Stomach smooth muscle (tissue), 2 donors: ENCODE data around the gene GPR153.

Experiments used
- H3K27ac ChIP-seq: one replicate; pipeline ENCODE4 v1.7.0; 2013; ENCODE audit warnings: mild to moderate bottlenecking, low read length, inconsistent platforms
- H3K27me3 ChIP-seq, 2 donors: one replicate each; pipeline ENCODE4 v1.7.0; 2013; ENCODE audit warnings: low read length in 2 of 2; ENCODE audit not compliant: insufficient read depth in 2 of 2, control insufficient read depth in 1 of 2
- H3K36me3 ChIP-seq, 2 donors: one replicate each; pipeline ENCODE4 v1.7.0; 2013; ENCODE audit warnings: low read length in 2 of 2; ENCODE audit not compliant: control insufficient read depth in 2 of 2, insufficient read depth in 2 of 2
- H3K4me1 ChIP-seq: one replicate; pipeline ENCODE4 v1.7.0; 2013; ENCODE audit warnings: low read length; ENCODE audit not compliant: control insufficient read depth, insufficient read depth
- H3K4me3 ChIP-seq, 2 donors: one replicate each; pipeline ENCODE4 v1.7.0; 2013; ENCODE audit warnings: low read length in 2 of 2
- H3K9ac ChIP-seq, 2 donors: one replicate each; pipeline ENCODE4 v1.7.0; 2013; ENCODE audit warnings: low read length in 2 of 2, mild to moderate bottlenecking in 1 of 2
- H3K9me3 ChIP-seq, 2 donors: one replicate each; pipeline ENCODE4 v1.7.0; 2013; ENCODE audit warnings: low read length in 2 of 2; ENCODE audit not compliant: control insufficient read depth in 2 of 2
- donor health status: healthy.
- donor health status: Pancreatic carcinoma.

GPR153 gene

DNA sequence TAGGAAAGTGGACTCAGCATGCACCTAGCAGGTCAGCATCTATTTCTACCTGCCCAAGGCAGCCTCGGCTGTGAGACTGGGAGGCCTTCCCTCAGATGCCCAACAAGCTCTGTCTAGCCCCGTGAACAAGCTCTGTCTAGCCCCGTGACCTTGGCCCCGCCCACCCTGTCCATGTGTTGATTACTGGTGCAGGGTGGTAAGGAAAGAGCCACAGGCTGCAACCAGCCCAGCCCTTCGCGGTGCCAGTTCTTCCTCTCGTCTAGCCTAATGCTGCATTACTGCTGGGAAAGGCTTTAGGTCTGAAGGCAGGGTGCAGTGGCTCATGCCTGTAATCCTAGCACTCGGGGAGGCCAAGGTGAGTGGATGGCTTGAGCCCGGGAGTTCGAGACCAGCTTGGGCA lies 2.2 kb downstream of the GPR153 start:
- Histone ChIP-seq H3K4me3 (no peak overlapping the region), H3K36me3 (peaks cover 0 to 2% of the 10 kb centered on the region in 2 donors), H3K27ac (no peak overlapping the region), H3K27me3 (no peaks in the 10 kb centered on the region), H3K4me1 (peaks cover 32% of the 10 kb centered on the region), H3K9me3 (no peaks in the 10 kb centered on the region), H3K9ac (no peak overlapping the region)

DNA sequence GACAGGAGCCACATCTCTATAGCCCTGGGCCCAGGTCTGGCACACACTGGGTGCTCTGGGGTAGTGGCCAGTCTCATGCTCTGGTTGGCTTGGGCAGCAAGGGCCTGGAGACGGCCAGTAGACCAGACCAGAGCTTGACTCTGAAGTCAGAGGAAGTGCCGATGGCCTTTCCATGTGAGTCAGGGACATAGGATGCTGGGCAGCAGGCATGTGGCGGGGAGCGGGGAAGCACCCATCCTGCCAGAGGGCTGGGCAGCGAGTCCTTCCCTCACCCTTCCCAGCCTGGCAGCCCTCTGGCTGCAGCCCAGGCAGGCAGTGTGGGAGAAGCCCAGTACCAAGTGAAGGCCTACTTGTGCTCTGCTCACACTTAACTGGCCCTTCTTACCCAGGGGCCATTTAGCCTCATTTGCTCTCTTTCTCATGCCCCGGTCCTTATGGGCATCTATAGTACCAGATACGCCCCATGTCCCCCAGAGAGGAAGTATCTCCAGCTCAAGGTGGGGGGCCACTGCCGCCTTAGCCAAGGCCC lies 3.3 kb downstream of the GPR153 start:
- Histone ChIP-seq H3K4me3 (no peak overlapping the region), H3K4me1 (peaks cover 22% of the 10 kb centered on the region), H3K27me3 (no peaks in the 10 kb centered on the region), H3K36me3 (peaks cover 0 to 2% of the 10 kb centered on the region in 2 donors), H3K9ac (no peak overlapping the region), H3K9me3 (no peaks in the 10 kb centered on the region), H3K27ac (no peak overlapping the region)

DNA sequence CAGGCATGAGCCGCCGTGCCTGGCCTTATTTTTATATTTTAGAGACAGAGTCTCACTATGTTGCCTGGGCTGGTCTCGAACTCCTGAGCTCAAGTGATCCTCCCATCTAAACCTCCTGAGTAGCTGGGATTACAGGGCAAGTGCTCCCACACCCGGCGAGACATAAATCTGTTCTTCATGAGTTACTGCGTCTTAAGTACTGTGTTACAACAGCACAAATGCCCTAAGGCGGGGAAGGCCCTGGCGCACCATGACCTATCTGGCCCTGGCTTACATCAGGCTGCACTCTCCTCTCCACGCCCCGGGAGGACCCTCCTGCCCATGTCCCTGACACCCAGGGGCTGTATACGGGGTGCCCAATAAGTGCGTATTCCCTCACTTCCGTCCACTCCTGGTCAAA lies 4.3 kb downstream of the GPR153 start:
- H3K9me3 ChIP-seq: no peaks in the 10 kb centered on the region
- H3K4me3 ChIP-seq: no peak overlapping the region
- peaks cover 16% of the 10 kb centered on the region for H3K4me1 ChIP-seq
- H3K27me3 ChIP-seq: peaks cover 3% of the 10 kb centered on the region in 2 donors
- H3K9ac ChIP-seq: no peak overlapping the region
- no peak overlapping the region for H3K27ac ChIP-seq
- peaks cover 0 to 2% of the 10 kb centered on the region in 2 donors for H3K36me3 ChIP-seq

DNA sequence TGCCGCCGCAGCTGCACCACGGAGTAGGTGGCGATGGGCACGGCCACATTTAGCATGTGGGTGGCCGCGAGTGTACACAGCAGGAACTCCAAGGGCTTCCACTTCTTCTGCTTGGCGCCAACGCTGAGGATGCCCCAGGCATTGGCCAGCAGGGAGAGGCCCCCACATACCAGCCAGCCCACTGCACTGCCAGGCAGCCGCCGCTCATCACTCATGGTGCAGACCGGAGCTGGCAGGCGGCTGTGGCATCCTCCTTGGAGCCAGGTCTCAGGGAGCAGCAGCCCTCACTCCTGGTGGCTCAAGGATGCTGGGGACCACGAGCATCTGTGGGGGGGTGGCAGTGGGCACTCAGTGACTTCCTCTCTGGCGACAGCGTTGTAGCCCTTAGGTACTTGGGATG lies 6.2 kb downstream of the GPR153 start:
- peaks cover 0 to 2% of the 10 kb centered on the region in 2 donors for H3K36me3 ChIP-seq

DNA sequence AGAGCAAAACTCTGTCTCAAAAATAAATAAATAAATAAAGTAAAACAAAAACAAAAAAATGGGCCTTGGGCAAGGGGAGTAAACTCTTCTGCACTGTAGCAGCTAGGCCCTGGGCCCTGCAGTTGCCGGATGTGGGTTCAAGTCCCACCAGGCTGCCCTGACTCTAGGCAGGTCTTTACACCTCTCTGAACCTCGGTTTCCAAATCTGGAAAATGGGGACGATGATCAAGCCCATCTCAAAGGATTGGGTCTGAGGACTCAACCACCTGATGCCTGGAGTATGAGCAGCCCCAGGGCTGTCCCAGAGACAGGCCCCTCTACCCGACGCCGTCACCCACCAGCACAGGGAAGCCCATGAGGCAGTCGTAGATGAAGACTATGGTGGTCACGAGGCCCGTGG lies 7.5 kb downstream of the GPR153 start:
- H3K4me1 ChIP-seq: peaks cover 4% of the 10 kb centered on the region
- H3K9ac ChIP-seq: no peak overlapping the region
- no peaks in the 10 kb centered on the region for H3K9me3 ChIP-seq
- H3K27me3 ChIP-seq: peaks cover 21 to 28% of the 10 kb centered on the region in 2 donors
- no peak overlapping the region for H3K4me3 ChIP-seq
- no peak overlapping the region for H3K27ac ChIP-seq
- H3K36me3 ChIP-seq: peaks cover 0 to 2% of the 10 kb centered on the region in 2 donors

More for the DNA sequence above, 6.2 kb downstream of the GPR153 start:
- H3K4me3 ChIP-seq: no peak overlapping the region
- no peak overlapping the region for H3K27ac ChIP-seq
- peaks cover 5% of the 10 kb centered on the region for H3K4me1 ChIP-seq
- no peaks in the 10 kb centered on the region for H3K9me3 ChIP-seq
- peaks cover 17 to 19% of the 10 kb centered on the region in 2 donors for H3K27me3 ChIP-seq
- no peak overlapping the region for H3K9ac ChIP-seq

DNA sequence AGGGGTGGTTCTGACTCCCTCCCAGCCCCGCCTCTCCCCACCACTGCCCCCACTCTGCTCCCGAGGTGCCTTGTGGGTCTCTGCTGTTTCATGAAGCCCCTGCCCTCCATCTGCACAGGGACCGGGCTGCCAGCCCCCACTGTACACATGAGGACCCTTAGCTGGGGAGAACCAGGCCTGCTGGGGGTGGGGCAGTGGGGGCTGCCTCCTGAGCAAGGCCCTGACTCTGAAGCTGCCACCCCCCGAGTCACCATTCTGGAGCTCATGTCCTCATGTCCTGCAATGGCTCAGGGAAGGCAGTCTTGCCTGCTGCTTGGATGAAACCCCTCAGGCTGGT lies 8.6 kb downstream of the GPR153 start:
- H3K9me3 ChIP-seq: no peaks in the 10 kb centered on the region
- H3K27ac ChIP-seq: no peak overlapping the region
- H3K4me1 ChIP-seq: peaks cover 4% of the 10 kb centered on the region
- H3K4me3 ChIP-seq: no peak overlapping the region
- H3K36me3 ChIP-seq: peaks cover 0 to 2% of the 10 kb centered on the region in 2 donors
- H3K9ac ChIP-seq: no peak overlapping the region
- peaks cover 30 to 38% of the 10 kb centered on the region in 2 donors for H3K27me3 ChIP-seq

DNA sequence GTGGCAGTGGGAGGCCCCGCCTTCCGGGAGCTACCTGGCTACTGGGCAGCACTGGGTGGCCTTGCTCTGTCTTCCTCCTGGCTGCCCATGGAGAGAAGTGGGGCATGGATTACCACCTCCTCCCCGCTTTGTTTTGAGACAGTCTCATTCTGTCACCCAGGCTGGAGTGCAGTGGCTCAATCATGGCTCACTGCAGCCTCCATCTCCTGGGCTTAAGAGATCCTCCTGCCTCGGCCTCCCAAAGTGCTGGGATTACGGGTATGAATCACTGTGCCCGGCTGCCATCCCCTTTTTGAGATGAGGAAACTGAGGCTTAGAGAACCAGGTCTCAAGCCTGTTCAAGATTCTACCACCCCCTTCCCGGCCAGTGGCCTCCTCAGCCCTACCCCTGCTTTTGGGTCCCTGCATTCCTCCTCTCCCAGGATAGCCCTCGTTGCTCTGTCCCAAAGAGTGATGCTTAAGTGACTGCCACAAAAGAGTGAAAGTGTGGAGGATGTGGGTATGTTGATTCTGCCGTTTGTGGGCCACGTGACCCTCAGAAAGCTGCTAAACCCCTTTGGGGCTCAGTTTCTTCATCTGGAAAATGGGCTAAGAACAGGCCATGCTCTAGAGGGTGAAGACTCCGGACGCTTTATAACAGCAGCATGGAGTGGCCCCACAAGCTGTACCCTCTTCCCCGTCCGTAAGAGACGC lies 9.1 kb downstream of the GPR153 start:
- peaks cover 34 to 44% of the 10 kb centered on the region in 2 donors for H3K27me3 ChIP-seq

DNA sequence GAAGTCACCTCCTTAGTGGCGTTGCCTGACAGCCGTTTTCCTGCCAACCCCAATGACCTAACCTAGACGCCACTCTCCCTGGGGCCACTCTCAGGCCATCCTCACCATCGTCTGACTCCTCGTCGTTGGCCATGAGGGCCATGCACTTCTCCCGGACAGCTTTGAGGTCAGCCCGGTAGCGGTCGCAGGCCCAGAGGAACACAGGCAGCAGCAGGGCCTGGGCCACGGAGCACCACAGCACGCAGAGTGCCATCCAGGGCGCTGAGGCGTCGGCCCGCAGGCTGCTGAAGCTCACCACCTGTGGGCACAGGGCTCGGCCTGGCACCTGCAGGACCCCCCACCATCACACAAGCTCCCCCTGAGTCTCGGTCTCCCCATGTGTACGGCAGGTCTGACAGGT lies 9.7 kb downstream of the GPR153 start:
- peaks cover 40 to 48% of the 10 kb centered on the region in 2 donors for H3K27me3 ChIP-seq
- peaks cover 0 to 2% of the 10 kb centered on the region in 2 donors for H3K36me3 ChIP-seq
- H3K4me1 ChIP-seq: peaks cover 7% of the 10 kb centered on the region
- no peak overlapping the region for H3K4me3 ChIP-seq
- H3K27ac ChIP-seq: no peak overlapping the region
- no peak overlapping the region for H3K9ac ChIP-seq
- H3K9me3 ChIP-seq: no peaks in the 10 kb centered on the region

More for the DNA sequence above, 9.1 kb downstream of the GPR153 start:
- peaks cover 4% of the 10 kb centered on the region for H3K4me1 ChIP-seq
- no peak overlapping the region for H3K4me3 ChIP-seq
- H3K9me3 ChIP-seq: no peaks in the 10 kb centered on the region
- H3K36me3 ChIP-seq: peaks cover 0 to 2% of the 10 kb centered on the region in 2 donors
- no peak overlapping the region for H3K27ac ChIP-seq
- H3K9ac ChIP-seq: no peak overlapping the region

DNA sequence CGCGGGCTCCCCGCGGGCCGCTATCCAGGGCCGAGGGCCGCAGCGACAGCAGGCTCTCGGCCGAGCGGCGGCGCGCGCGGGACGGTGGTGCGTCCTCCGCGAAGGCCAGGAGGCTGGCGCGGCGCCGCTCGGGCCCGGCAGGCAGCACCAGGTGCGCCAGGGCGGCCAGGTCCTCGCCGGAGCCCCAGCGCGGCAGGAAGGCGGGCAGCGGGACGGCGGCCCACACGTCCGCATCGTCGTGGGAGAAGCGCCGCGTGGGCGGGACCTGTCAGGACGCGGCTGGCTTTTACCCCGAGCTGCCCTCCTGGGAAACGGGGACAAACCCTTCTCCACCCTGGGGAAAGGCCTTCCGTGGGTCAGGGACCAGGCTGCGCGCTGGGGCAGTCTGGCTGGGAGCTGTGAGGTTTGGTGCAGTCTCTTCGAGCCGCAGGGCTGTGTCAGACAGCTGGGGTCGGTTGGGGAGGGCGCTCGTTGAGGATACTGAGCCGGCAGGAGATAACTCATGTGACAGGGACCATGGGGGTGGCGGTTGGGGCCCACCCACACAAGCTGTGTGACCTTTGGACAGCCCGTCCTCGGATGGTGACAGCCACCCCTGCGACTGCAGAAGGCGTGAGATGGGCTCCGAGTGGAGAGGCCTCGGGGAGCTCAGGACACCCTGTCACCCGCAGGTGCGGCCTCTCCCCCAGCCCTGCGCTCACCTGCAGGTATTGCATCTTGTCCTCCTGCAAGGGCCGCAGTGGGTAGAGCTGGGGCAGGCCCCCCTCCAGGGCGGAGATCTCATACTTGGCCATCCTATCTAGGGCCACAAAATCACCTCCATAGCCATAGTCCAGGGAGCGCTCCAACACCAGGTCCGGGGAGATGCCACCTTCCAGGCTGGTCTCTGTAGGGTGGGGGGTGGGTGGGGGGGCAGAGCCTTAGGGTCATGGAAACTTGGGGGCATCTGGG lies 10.9 kb downstream of the GPR153 start:
- Histone ChIP-seq H3K9ac (no peak overlapping the region), H3K4me3 (no peak overlapping the region), H3K4me1 (peaks cover 17% of the 10 kb centered on the region), H3K36me3 (peaks cover 0 to 2% of the 10 kb centered on the region in 2 donors), H3K27ac (no peak overlapping the region), H3K9me3 (no peaks in the 10 kb centered on the region), H3K27me3 (peaks cover 46 to 57% of the 10 kb centered on the region in 2 donors)

DNA sequence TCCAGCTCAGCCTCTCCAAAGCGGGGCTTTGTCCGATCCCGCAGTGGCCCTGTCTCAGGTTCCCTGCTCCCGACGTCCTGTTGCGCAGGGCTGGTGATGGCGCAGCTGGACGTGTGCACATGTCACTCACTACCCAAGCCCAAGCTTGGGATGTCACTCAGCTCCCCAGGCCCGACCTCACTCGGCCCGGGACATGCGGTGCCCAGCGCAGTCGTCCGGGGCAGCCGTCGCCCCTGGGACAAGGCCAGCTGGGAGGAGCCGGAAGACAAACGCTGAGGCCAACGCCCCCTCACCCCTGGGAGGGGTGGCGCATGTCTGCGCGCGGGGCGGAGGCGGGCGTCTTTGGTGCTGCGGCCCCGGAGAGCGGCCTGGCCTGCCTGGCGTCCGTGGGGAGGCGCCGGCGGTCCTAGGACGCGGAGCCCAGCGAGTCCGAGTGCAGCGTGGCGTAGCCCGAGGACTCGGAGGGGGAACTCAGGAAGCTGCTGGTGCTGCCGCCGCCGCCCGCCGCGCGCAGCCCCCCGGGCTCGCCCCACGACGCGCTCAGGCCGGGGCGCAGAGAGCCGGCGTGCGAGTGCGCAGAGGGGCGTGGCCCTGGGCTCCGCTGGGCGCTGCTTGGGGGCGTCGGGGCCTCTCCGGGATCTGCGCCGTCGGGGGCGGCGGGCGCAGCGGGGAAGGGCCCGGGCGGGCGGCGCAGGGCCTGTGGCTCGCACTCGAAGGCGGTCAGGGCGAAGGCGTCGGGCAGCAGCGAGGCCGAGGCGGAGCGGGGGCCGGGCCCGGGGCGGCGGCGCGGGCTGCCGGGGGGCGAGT lies 11.8 kb downstream of the GPR153 start:
- no peak overlapping the region for H3K4me3 ChIP-seq
- H3K27ac ChIP-seq: no peak overlapping the region
- H3K27me3 ChIP-seq: peaks cover 52 to 62% of the 10 kb centered on the region in 2 donors
- peaks cover 17% of the 10 kb centered on the region for H3K4me1 ChIP-seq
- H3K9ac ChIP-seq: no peak overlapping the region
- no peaks in the 10 kb centered on the region for H3K9me3 ChIP-seq
- H3K36me3 ChIP-seq: no peaks in the 10 kb centered on the region
